Activated T-cell treated with anti-CD3 and anti-CD28 coated beads, Interleukin-2, amount 50 U/mL, for 72 hours (primary cell): Measurements from ENCODE around the gene RBFOX1. TPM values are rescaled to one million over a fixed set of nuclear protein-coding genes. Genes with fewer than 3 reads are reported as not detected.

Experiments
- ATAC-seq, 2 donors: fragments of 150-1000 bp; cut with Tn5 transposase; replicated peaks in 1 of 2; 2 replicates each; pipeline ENCODE4 v1.10.0; 2021; ENCODE audit warnings: moderate library complexity in 2 of 2, mild to moderate bottlenecking in 1 of 2
- DNase-seq, 2 donors: peaks; one replicate each; pipeline ENCODE4 v3.0.0; 2021 to 2022; ENCODE audit warnings: mixed read lengths in 1 of 2
- H3K27ac Mint-ChIP-seq: one replicate; pipeline ENCODE4 v1.8.0; 2022; ENCODE audit warnings: mild to moderate bottlenecking, moderate library complexity, mixed read lengths
- H3K27me3 Mint-ChIP-seq: one replicate; pipeline ENCODE4 v1.8.0; 2022; ENCODE audit warnings: low read depth, mixed read lengths
- H3K36me3 Mint-ChIP-seq, 2 donors: one replicate each; pipeline ENCODE4 v1.8.0; 2022; ENCODE audit warnings: mixed read lengths in 2 of 2, mild to moderate bottlenecking in 1 of 2; ENCODE audit not compliant: insufficient read depth in 2 of 2
- H3K4me1 Mint-ChIP-seq: one replicate; pipeline ENCODE4 v1.8.0; 2022; ENCODE audit warnings: low read depth, mixed read lengths
- H3K4me3 Mint-ChIP-seq, 2 donors: one replicate each; pipeline ENCODE4 v1.8.0; 2022; ENCODE audit warnings: mild to moderate bottlenecking in 2 of 2, mixed read lengths in 2 of 2, moderate library complexity in 2 of 2
- H3K9me3 Mint-ChIP-seq, 2 donors: one replicate each; pipeline ENCODE4 v1.8.0; 2022; ENCODE audit warnings: mixed read lengths in 2 of 2
- total RNA-seq, 2 donors: library from RNA; stranded (reverse); gene quantifications; one replicate each; pipeline ENCODE4 v1.2.3, GENCODE V29; 2022

RBFOX1 gene
- total RNA-seq, 2 donors from 2014 or later = not detected

- ATAC-seq = no peak
- Mint-ChIP-seq H3K27ac (no peak overlapping the region), H3K4me1 (no peaks in the 10 kb centered on the region)
These were observed 33.4 kb downstream of the RBFOX1 start for GRCh38 chr16:7366041-7366440.

GRCh38 chr16:7366993-7367880 lies 34.6 kb downstream of the RBFOX1 start:
- DNase-seq = no peak
- H3K4me3 Mint-ChIP-seq = no peak overlapping the region
- no peaks in the 10 kb centered on the region for H3K4me1 Mint-ChIP-seq
- H3K36me3 Mint-ChIP-seq = peaks cover 0 to 1% of the 10 kb centered on the region in 2 donors
- H3K27ac Mint-ChIP-seq = no peak overlapping the region
- no peak for ATAC-seq
- no peaks in the 10 kb centered on the region for H3K27me3 Mint-ChIP-seq
- peaks cover 7 to 8% of the 10 kb centered on the region in 2 donors for H3K9me3 Mint-ChIP-seq

More at GRCh38 chr16:7366041-7366440, 33.4 kb downstream of the RBFOX1 start:
- no peak overlapping the region for H3K4me3 Mint-ChIP-seq
- DNase-seq = no peak
- peaks cover 7 to 8% of the 10 kb centered on the region in 2 donors for H3K9me3 Mint-ChIP-seq
- H3K27me3 Mint-ChIP-seq = no peaks in the 10 kb centered on the region
- peaks cover 0 to 1% of the 10 kb centered on the region in 2 donors for H3K36me3 Mint-ChIP-seq

GRCh38 chr16:7369204-7369603 lies 36.6 kb downstream of the RBFOX1 start:
- H3K4me1 Mint-ChIP-seq = no peaks in the 10 kb centered on the region
- no peaks in the 10 kb centered on the region for H3K27me3 Mint-ChIP-seq
- H3K4me3 Mint-ChIP-seq = no peak overlapping the region
- no peak for DNase-seq
- H3K36me3 Mint-ChIP-seq = peaks cover 0 to 1% of the 10 kb centered on the region in 2 donors
- ATAC-seq = no peak
- H3K27ac Mint-ChIP-seq = no peak overlapping the region
- H3K9me3 Mint-ChIP-seq = peaks cover 7 to 10% of the 10 kb centered on the region in 2 donors

- Mint-ChIP-seq H3K9me3 (peaks cover 8 to 10% of the 10 kb centered on the region in 2 donors), H3K27me3 (no peaks in the 10 kb centered on the region), H3K36me3 (peaks cover 0 to 1% of the 10 kb centered on the region in 2 donors), H3K4me3 (no peak overlapping the region), H3K4me1 (no peaks in the 10 kb centered on the region), H3K27ac (no peak overlapping the region)
- DNase-seq (no peak), ATAC-seq (no peak)
These were observed 39.5 kb downstream of the RBFOX1 start for GRCh38 chr16:7372095-7372494.

DNA sequence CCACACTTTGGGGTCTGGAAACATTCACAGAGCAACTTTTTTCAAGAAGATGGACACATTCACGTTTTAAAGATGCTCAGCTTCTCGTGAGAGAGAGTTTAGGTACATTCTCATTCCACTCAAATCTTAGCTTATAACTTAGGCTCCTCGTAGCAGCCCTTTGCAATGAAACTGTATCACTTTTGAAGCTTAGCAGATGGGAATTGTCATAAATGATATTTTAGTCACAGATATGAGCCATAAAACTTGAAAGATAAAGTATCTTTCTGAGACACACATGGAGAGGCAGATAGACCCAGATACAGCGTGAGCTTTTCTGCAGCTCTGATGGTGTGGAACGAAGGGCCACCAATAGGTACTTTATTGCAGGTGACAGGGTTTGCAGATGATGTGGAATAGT lies 41.1 kb downstream of the RBFOX1 start:
- no peak overlapping the region for H3K27ac Mint-ChIP-seq
- no peaks in the 10 kb centered on the region for H3K27me3 Mint-ChIP-seq
- ATAC-seq = no peak
- no peak overlapping the region for H3K4me3 Mint-ChIP-seq
- no peaks in the 10 kb centered on the region for H3K4me1 Mint-ChIP-seq
- no peak for DNase-seq
- H3K36me3 Mint-ChIP-seq = peaks cover 0 to 2% of the 10 kb centered on the region in 2 donors
- peaks cover 12 to 13% of the 10 kb centered on the region in 2 donors for H3K9me3 Mint-ChIP-seq

DNA sequence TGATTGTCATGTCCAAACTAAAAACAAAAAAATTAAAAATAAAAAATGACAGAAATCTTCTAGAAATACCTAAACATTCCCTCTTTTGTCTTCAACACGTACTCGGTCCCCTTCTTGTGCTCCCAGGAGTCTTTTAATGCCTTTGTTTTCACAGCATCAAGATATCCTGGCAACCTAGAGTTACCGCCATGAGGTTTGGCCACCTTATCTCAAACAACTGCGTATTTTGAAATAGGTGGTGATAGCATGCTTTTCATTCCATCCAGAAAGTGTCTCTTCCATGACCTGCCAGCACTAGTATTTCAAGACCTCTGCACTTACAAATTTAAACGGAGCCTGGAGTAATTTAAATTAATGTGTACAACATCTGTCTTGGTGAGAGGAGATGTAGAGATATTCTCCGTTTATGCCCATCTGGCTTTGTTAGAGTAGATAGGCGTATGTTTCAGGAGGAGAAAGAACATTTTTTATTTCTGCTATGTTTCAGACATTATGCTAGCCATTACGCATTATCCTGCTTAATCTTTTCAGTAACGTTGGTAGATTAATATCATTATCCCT lies 42.0 kb downstream of the RBFOX1 start:
- Mint-ChIP-seq H3K4me3 (no peak overlapping the region), H3K9me3 (peaks cover 10 to 13% of the 10 kb centered on the region in 2 donors), H3K27ac (no peak overlapping the region), H3K4me1 (no peaks in the 10 kb centered on the region), H3K36me3 (peaks cover 0 to 2% of the 10 kb centered on the region in 2 donors), H3K27me3 (no peaks in the 10 kb centered on the region)
- DNase-seq (no peak), ATAC-seq (no peak)

GRCh38 chr16:7376227-7376626 lies 43.6 kb downstream of the RBFOX1 start:
- no peaks in the 10 kb centered on the region for H3K27me3 Mint-ChIP-seq
- H3K4me3 Mint-ChIP-seq = no peak overlapping the region
- no peaks in the 10 kb centered on the region for H3K4me1 Mint-ChIP-seq
- H3K36me3 Mint-ChIP-seq = peaks cover 0 to 2% of the 10 kb centered on the region in 2 donors
- ATAC-seq (no peak), DNase-seq (no peak)
- H3K27ac Mint-ChIP-seq = no peak overlapping the region
- H3K9me3 Mint-ChIP-seq = peaks cover 5 to 6% of the 10 kb centered on the region in 2 donors

DNA sequence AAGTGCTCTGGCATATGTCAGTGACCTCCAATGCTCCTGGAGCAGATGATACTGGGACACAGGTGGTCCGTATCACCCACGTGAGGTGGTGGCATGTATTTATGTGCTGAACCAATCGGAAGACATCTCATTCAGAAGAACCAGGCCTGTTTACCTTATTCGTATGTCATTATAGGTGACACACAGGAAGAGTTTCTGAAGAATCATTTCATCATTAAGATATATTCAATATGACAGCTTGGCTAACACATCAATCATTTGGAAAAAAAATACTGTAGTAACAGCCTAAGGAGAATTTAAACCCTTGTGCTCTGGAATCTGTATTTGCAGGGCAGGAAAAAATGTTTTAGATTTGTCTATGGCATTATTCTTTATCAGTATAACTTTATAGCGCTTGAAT lies 44.6 kb downstream of the RBFOX1 start:
- H3K36me3 Mint-ChIP-seq = peaks cover 0 to 2% of the 10 kb centered on the region in 2 donors
- ATAC-seq = no peak

DNA sequence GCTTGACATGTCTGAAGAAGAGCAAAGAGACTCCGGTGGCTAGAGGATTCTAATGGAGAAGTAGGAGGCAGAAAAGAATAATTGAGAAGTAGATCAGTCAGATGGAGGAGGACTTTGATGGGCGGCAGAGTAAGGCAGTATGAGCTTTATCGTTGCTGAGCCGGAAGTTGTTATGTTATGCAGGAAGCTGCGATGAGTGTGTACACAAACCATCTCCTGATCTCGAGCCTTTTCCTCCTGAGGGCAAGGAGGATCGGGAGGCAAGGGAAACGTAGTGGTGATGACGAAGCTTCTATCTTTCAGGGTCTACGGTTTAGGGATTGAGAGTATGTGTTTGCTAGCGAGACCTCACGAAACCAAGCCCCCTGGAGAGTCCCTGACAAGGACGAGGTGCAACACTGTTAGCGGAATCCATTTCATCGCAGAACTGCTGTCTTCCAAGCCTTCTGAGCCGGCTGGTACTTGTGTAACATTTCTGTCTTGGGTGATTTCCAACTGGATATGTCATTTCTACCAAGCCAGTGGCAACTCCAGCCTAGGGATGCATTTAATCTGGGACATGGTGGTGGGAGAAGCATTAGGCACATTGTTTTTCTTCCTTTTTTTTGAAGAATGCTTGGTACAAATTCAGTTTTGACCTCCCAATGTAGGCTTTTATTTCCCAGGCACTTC lies 45.5 kb downstream of the RBFOX1 start:
- no peak for DNase-seq
- H3K4me1 Mint-ChIP-seq = no peaks in the 10 kb centered on the region
- H3K27ac Mint-ChIP-seq = no peak overlapping the region
- H3K27me3 Mint-ChIP-seq = no peaks in the 10 kb centered on the region
- H3K36me3 Mint-ChIP-seq = peaks cover 0 to 2% of the 10 kb centered on the region in 2 donors
- ATAC-seq = no peak
- H3K9me3 Mint-ChIP-seq = peaks cover 5 to 6% of the 10 kb centered on the region in 2 donors
- no peak overlapping the region for H3K4me3 Mint-ChIP-seq

More for the DNA sequence above, 44.6 kb downstream of the RBFOX1 start:
- H3K4me1 Mint-ChIP-seq = no peaks in the 10 kb centered on the region
- peaks cover 5 to 6% of the 10 kb centered on the region in 2 donors for H3K9me3 Mint-ChIP-seq
- DNase-seq = no peak
- H3K27me3 Mint-ChIP-seq = no peaks in the 10 kb centered on the region
- no peak overlapping the region for H3K4me3 Mint-ChIP-seq
- no peak overlapping the region for H3K27ac Mint-ChIP-seq

DNA sequence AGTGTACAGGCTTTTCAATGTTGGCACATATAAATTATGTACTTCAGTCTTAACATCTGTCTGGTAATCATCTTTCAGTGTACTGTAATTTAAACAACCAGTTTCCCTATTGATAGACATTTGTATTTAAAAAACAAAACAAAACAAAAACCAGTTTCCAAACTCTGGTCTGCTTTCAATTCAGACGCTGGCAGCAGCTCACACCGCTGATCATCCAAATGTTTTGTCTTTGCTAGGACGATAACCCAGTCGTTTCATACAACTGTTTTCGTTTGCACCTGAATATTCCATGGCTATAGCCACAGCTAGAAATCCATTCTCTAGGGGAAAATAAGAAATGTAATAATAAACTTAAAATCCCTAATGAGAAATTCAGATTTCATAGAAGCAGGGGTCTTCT lies 47.8 kb downstream of the RBFOX1 start:
- no peaks in the 10 kb centered on the region for H3K4me1 Mint-ChIP-seq

GRCh38 chr16:7380911-7381310 lies 48.3 kb downstream of the RBFOX1 start:
- DNase-seq = no peak
- no peak for ATAC-seq
- H3K27ac Mint-ChIP-seq = no peak overlapping the region
- H3K27me3 Mint-ChIP-seq = no peaks in the 10 kb centered on the region
- H3K9me3 Mint-ChIP-seq = peaks cover 5 to 12% of the 10 kb centered on the region in 2 donors
- H3K4me3 Mint-ChIP-seq = no peak overlapping the region
- no peaks in the 10 kb centered on the region for H3K4me1 Mint-ChIP-seq
- peaks cover 2 to 5% of the 10 kb centered on the region in 2 donors for H3K36me3 Mint-ChIP-seq

More for the DNA sequence above, 47.8 kb downstream of the RBFOX1 start:
- H3K9me3 Mint-ChIP-seq = peaks cover 5 to 12% of the 10 kb centered on the region in 2 donors
- no peak for DNase-seq
- no peak overlapping the region for H3K27ac Mint-ChIP-seq
- ATAC-seq = no peak
- H3K36me3 Mint-ChIP-seq = peaks cover 2 to 5% of the 10 kb centered on the region in 2 donors
- H3K27me3 Mint-ChIP-seq = no peaks in the 10 kb centered on the region
- H3K4me3 Mint-ChIP-seq = no peak overlapping the region

- no peak overlapping the region for H3K4me3 Mint-ChIP-seq
- H3K27ac Mint-ChIP-seq = no peak overlapping the region
- peaks cover 5 to 15% of the 10 kb centered on the region in 2 donors for H3K9me3 Mint-ChIP-seq
- ATAC-seq (no peak), DNase-seq (no peak)
- H3K4me1 Mint-ChIP-seq = no peaks in the 10 kb centered on the region
- no peaks in the 10 kb centered on the region for H3K27me3 Mint-ChIP-seq
- peaks cover 2 to 5% of the 10 kb centered on the region in 2 donors for H3K36me3 Mint-ChIP-seq
These were observed 49.0 kb downstream of the RBFOX1 start for GRCh38 chr16:7381671-7382070.

- Mint-ChIP-seq H3K27ac (no peak overlapping the region), H3K27me3 (no peaks in the 10 kb centered on the region), H3K36me3 (peaks cover 2 to 5% of the 10 kb centered on the region in 2 donors), H3K9me3 (peaks cover 5 to 15% of the 10 kb centered on the region in 2 donors), H3K4me3 (no peak overlapping the region), H3K4me1 (no peaks in the 10 kb centered on the region)
- no peak for DNase-seq
- no peak for ATAC-seq
These were observed 49.9 kb downstream of the RBFOX1 start for GRCh38 chr16:7382521-7382920.
